HG02571 (cell line): ENCODE data around the gene GPATCH4.
"Not testable (repeated sequence)": the region's sequence is repeated elsewhere in the genome, so short reads cannot be mapped to it uniquely, and the experiment has no call there.

Source experiments
- ATAC-seq: cut with Tn5 transposase; IDR thresholded peaks from one replicate; pipeline ENCODE4 v1.9.1; 2021; ENCODE audit warnings: mild to moderate bottlenecking, moderate library complexity; ENCODE audit not compliant: unreplicated experiment

Gene GPATCH4

GRCh38 chr1:156581661-156582387 is 19.5 kb downstream of the GPATCH4 start:
- ATAC-seq, result no peak

- no peak for ATAC-seq
Observed at GRCh38 chr1:156579472-156579871, 21.8 kb downstream of the GPATCH4 start, which contains the start of gene TTC24. Gene TTC24, plus strand, starts transcription at chr1:156579723. Its CDS starts 1,642 bp downstream, at chr1:156581365.

GRCh38 chr1:156578055-156578454 is 23.2 kb downstream of the GPATCH4 start:
- no peak for ATAC-seq

- ATAC-seq, result no peak
Observed at GRCh38 chr1:156577550-156577949, 23.7 kb downstream of the GPATCH4 start.

GRCh38 chr1:156574039-156574633 is 27.1 kb downstream of the GPATCH4 start:
- ATAC-seq, result no peak

GRCh38 chr1:156572663-156573018 is 28.6 kb downstream of the GPATCH4 start:
- ATAC-seq, result no peak

- peak; percentile 62 for ATAC-seq
Observed at GRCh38 chr1:156571919-156572662, 29.2 kb downstream of the GPATCH4 start, which contains the start of gene IQGAP3. Gene IQGAP3, minus strand, starts transcription at chr1:156572565. Its CDS starts 36 bp downstream, at chr1:156572529.

GRCh38 chr1:156571261-156571852 is 29.9 kb downstream of the GPATCH4 start:
- no peak for ATAC-seq

- ATAC-seq, result no peak
Observed at GRCh38 chr1:156566436-156566835, 34.8 kb downstream of the GPATCH4 start.

GRCh38 chr1:156565519-156565918 is 35.8 kb downstream of the GPATCH4 start:
- ATAC-seq, result no peak

GRCh38 chr1:156560585-156561163 is 40.6 kb downstream of the GPATCH4 start:
- ATAC-seq, result no peak

GRCh38 chr1:156559797-156560385 is 41.4 kb downstream of the GPATCH4 start:
- ATAC-seq, result no peak

- no peak for ATAC-seq
Observed at GRCh38 chr1:156559086-156559796, 42.0 kb downstream of the GPATCH4 start.

- no peak for ATAC-seq
Observed at GRCh38 chr1:156556354-156556753, 44.9 kb downstream of the GPATCH4 start.

GRCh38 chr1:156555715-156556114 is 45.6 kb downstream of the GPATCH4 start:
- no peak for ATAC-seq

GRCh38 chr1:156554971-156555370 is 46.3 kb downstream of the GPATCH4 start:
- ATAC-seq, result no peak

- no peak for ATAC-seq
Observed at GRCh38 chr1:156553860-156554485, 47.3 kb downstream of the GPATCH4 start.

GRCh38 chr1:156552937-156553336 is 48.3 kb downstream of the GPATCH4 start:
- not testable (repeated sequence) for ATAC-seq

GRCh38 chr1:156552518-156552917 is 48.8 kb downstream of the GPATCH4 start:
- ATAC-seq, result no peak
